H1 (cell line): ENCODE results near the gene PTPMT1. TPM values are rescaled to one million over a fixed set of nuclear protein-coding genes. Genes with fewer than 3 reads are reported as not detected.

Source experiments
- CTCF ChIA-PET: fragments of 300-600 bp; sonication (Branson Sonifier 250); formaldehyde crosslinking; loops from one replicate; lab custom pipeline; 2021; ENCODE audit not compliant: partially characterized antibody; lab: Charles Lee
- POLR2A ChIA-PET: fragments of 300-600 bp; sonication (Branson Sonifier 250); formaldehyde crosslinking; loops from one replicate; lab custom pipeline; 2021; ENCODE audit warnings: inconsistent platforms; ENCODE audit not compliant: partially characterized antibody; lab: Charles Lee
- DNase-seq, 2 experiments: peaks; one replicate each; pipeline versions ENCODE4 v3.0.0 to v3.0.0-alpha.2; 2010 to 2022; ENCODE audit warnings: low spot score in 2 of 2, low read depth in 1 of 2, mixed read lengths in 1 of 2
- FAIRE-seq: peaks from 2 replicates; lab custom pipeline; 2011; peaks lifted over from hg19 to GRCh38; lab: Jason Lieb, UNC
- H2AFZ ChIP-seq: 2 replicates; pipeline ENCODE4 v1.8.1; 2012; ENCODE audit warnings: low read length, inconsistent platforms
- H2AK5ac ChIP-seq: 2 replicates; pipeline ENCODE4 v1.6.1; 2013; ENCODE audit warnings: low read depth, low read length
- H2BK120ac ChIP-seq: replicated peaks from 2 replicates; pipeline ENCODE3; 2013; ENCODE audit warnings: low read depth, low read length, inconsistent platforms
- H2BK12ac ChIP-seq: 2 replicates; pipeline ENCODE4 v1.6.1; 2013; ENCODE audit warnings: low read depth, low read length
- H2BK15ac ChIP-seq: 2 replicates; pipeline ENCODE4 v1.6.1; 2013; ENCODE audit warnings: low read length
- H2BK20ac ChIP-seq: 2 replicates; pipeline ENCODE4 v1.6.1; 2013; ENCODE audit warnings: low read length
- H2BK5ac ChIP-seq: 2 replicates; pipeline ENCODE4 v1.6.1; 2013; ENCODE audit warnings: low read depth, low read length
- H3K14ac ChIP-seq: 2 replicates; pipeline ENCODE4 v1.6.1; 2013; ENCODE audit warnings: inconsistent platforms; ENCODE audit not compliant: insufficient read length
- H3K18ac ChIP-seq: 2 replicates; pipeline ENCODE4 v1.6.1; 2013; ENCODE audit warnings: low read length; ENCODE audit errors: extremely low read depth
- H3K23ac ChIP-seq: 2 replicates; pipeline ENCODE4 v1.6.1; 2013; ENCODE audit warnings: inconsistent platforms; ENCODE audit not compliant: insufficient read length
- H3K23me2 ChIP-seq: 2 replicates; pipeline ENCODE4 v1.6.1; 2013; ENCODE audit warnings: low read depth, low read length
- H3K27ac ChIP-seq: 2 replicates; pipeline ENCODE4 v1.6.1; 2011; ENCODE audit warnings: low read depth, low read length, inconsistent platforms
- H3K27me3 ChIP-seq, 4 experiments: replicated peaks in 1 of 4; 1 replicate in 1 of 4; 2 replicates in 3 of 4; pipeline versions ENCODE4 v1.6.1 to v1.8.1; 2011 to 2013; ENCODE audit warnings: low read length in 3 of 4, mild to moderate bottlenecking in 3 of 4, inconsistent platforms in 2 of 4, mixed read lengths in 2 of 4, moderate library complexity in 1 of 4; ENCODE audit not compliant: control insufficient read depth in 3 of 4, insufficient read depth in 3 of 4; ENCODE audit errors: extremely low read depth in 1 of 4
- H3K36me3 ChIP-seq, 4 experiments: 2 replicates each; pipeline versions ENCODE4 v1.6.1 to v1.8.1; 2011 to 2013; ENCODE audit warnings: mild to moderate bottlenecking in 4 of 4, low read length in 3 of 4, moderate library complexity in 2 of 4, control low read depth in 1 of 4, inconsistent platforms in 1 of 4; ENCODE audit not compliant: insufficient read depth in 4 of 4, control insufficient read depth in 2 of 4
- H3K4ac ChIP-seq: replicated peaks from 2 replicates; pipeline ENCODE3; 2013; ENCODE audit warnings: low read length, low read depth, mixed read lengths, inconsistent platforms; ENCODE audit not compliant: insufficient read length
- H3K4me1 ChIP-seq, 4 experiments: replicated peaks in 1 of 4; 1 replicate in 1 of 4; 2 replicates in 3 of 4; pipeline versions ENCODE4 v1.6.1 to v1.8.1; 2011 to 2013; ENCODE audit warnings: low read length in 3 of 4, inconsistent platforms in 2 of 4, mixed read lengths in 1 of 4; ENCODE audit not compliant: insufficient read depth in 4 of 4, control insufficient read depth in 3 of 4
- H3K4me2 ChIP-seq, 2 experiments: 2 replicates each; pipeline versions ENCODE4 v1.6.1 to v1.8.1; 2011 to 2013; ENCODE audit warnings: low read depth in 2 of 2, low read length in 2 of 2, control low read depth in 1 of 2, inconsistent platforms in 1 of 2, mild to moderate bottlenecking in 1 of 2; ENCODE audit not compliant: insufficient read depth in 1 of 2
- H3K4me3 ChIP-seq, 4 experiments: fragments of 200-600, 300-600 bp in 1 of 4; sonication (generic), shearing (Covaris generic), sonication (Bioruptor Twin) in 1 of 4; 2 replicates each; pipeline versions ENCODE4 v1.5.1 to v1.8.1; 2011 to 2016; ENCODE audit warnings: low read length in 4 of 4, low read depth in 3 of 4, control low read depth in 2 of 4, inconsistent platforms in 2 of 4, mild to moderate bottlenecking in 2 of 4, mixed read lengths in 1 of 4, moderate library complexity in 1 of 4; ENCODE audit not compliant: insufficient read depth in 2 of 4; ENCODE audit errors: extremely low read depth in 1 of 4
- H3K56ac ChIP-seq: replicated peaks from 2 replicates; pipeline ENCODE3; 2013; ENCODE audit warnings: low read depth, mild to moderate bottlenecking, mixed read lengths, low read length, inconsistent platforms; ENCODE audit not compliant: insufficient read length
- H3K79me1 ChIP-seq: 2 replicates; pipeline ENCODE4 v1.6.1; 2013; ENCODE audit warnings: low read depth, low read length, control low read depth
- H3K79me2 ChIP-seq, 2 experiments: 2 replicates each; pipeline versions ENCODE4 v1.6.1 to v1.8.1; 2012 to 2013; ENCODE audit warnings: low read length in 2 of 2, mild to moderate bottlenecking in 2 of 2, inconsistent platforms in 1 of 2; ENCODE audit not compliant: insufficient read depth in 2 of 2, control insufficient read depth in 1 of 2
- H3K9ac ChIP-seq, 4 experiments: replicated peaks in 1 of 4; 1 replicate in 1 of 4; 2 replicates in 3 of 4; pipeline versions ENCODE4 v1.6.1 to v1.8.1; 2011 to 2013; ENCODE audit warnings: low read depth in 3 of 4, low read length in 3 of 4, control low read depth in 2 of 4, mild to moderate bottlenecking in 2 of 4, moderate library complexity in 2 of 4, inconsistent platforms in 1 of 4; ENCODE audit errors: extremely low read depth in 1 of 4
- H3K9me3 ChIP-seq, 2 experiments: 2 replicates each; pipeline versions ENCODE4 v1.6.1 to v1.8.1; 2012 to 2013; ENCODE audit warnings: mild to moderate bottlenecking in 2 of 2, moderate library complexity in 2 of 2, control low read depth in 1 of 2, inconsistent platforms in 1 of 2, low read depth in 1 of 2, low read length in 1 of 2, mixed read lengths in 1 of 2; ENCODE audit not compliant: insufficient read depth in 2 of 2
- H4K20me1 ChIP-seq, 2 experiments: replicated peaks in 1 of 2; 2 replicates each; pipeline versions ENCODE3 to v1.8.1; 2011 to 2013; ENCODE audit warnings: inconsistent platforms in 2 of 2, low read length in 2 of 2, mild to moderate bottlenecking in 1 of 2; ENCODE audit not compliant: insufficient read depth in 2 of 2, control insufficient read depth in 1 of 2
- H4K5ac ChIP-seq: 2 replicates; pipeline ENCODE4 v1.6.1; 2013; ENCODE audit warnings: low read length, low read depth, mixed read lengths, inconsistent platforms; ENCODE audit not compliant: insufficient read length
- H4K8ac ChIP-seq: 2 replicates; pipeline ENCODE4 v1.8.0; 2013; ENCODE audit warnings: mild to moderate bottlenecking, moderate library complexity, low read length, inconsistent platforms; ENCODE audit not compliant: insufficient read depth; ENCODE audit errors: extremely low read depth
- H4K91ac ChIP-seq: replicated peaks from 2 replicates; pipeline ENCODE3; 2013; ENCODE audit warnings: low read length, mixed read lengths, inconsistent platforms; ENCODE audit not compliant: insufficient read length
- EZH2 ChIP-seq: fragments of 200-600 bp; sonication (generic); IDR thresholded peaks from 2 replicates; pipeline ENCODE4 v1.7.1; 2012; ENCODE audit warnings: low read depth, mild to moderate bottlenecking, moderate library complexity, low read length, inconsistent platforms; ENCODE audit not compliant: severe bottlenecking
- POLR2A ChIP-seq, 2 experiments: IDR thresholded peaks; 1 replicate in 1 of 2; 2 replicates in 1 of 2; pipeline ENCODE4 v1.6.1; 2011; ENCODE audit warnings: low read depth in 2 of 2, low read length in 2 of 2, mild to moderate bottlenecking in 2 of 2; ENCODE audit errors: control extremely low read depth in 1 of 2
- SUZ12 ChIP-seq: fragments of 200-600 bp; sonication (generic); IDR thresholded peaks from 2 replicates; pipeline ENCODE4 v1.6.1; 2012; ENCODE audit warnings: mild to moderate bottlenecking, inconsistent platforms, low read length, moderate library complexity, mixed read lengths
- WGBS, 2 experiments: shearing (Covaris generic) in 1 of 2; methylation state at CpG; one replicate each; pipeline versions ENCODE4 v1.1.6 to v1.1.7; 2013 to 2015; ENCODE audit warnings: low lambda C conversion rate in 2 of 2, mixed read lengths in 2 of 2, inconsistent platforms in 1 of 2, low coverage in 1 of 2, missing lambda C conversion rate in 1 of 2; ENCODE audit not compliant: insufficient replicate concordance in 2 of 2, insufficient coverage in 1 of 2, insufficient read length in 1 of 2; ENCODE audit errors: extremely low coverage in 1 of 2, missing lambda C conversion rate in 1 of 2; 5-methylcytosine and 5-hydroxymethylcytosine counted together
- polyA plus RNA-seq, 7 experiments: library from polyadenylated mRNA; depleted of rRNA in 3 of 7; stranded (reverse) in 5 of 7; unstranded in 2 of 7; fragments of >200 nt in 5 of 7; fragments of 200-250 nt in 2 of 7; gene quantifications; 1 replicate in 5 of 7; 2 replicates in 1 of 7; 4 replicates in 1 of 7; pipeline versions ENCODE4 v1.2.1 to v1.2.3, GENCODE V29; 2011 to 2013; ENCODE audit warnings: missing spikeins in 2 of 7, mixed read lengths in 2 of 7
- total RNA-seq: library from RNA; stranded (reverse); fragmentation: NEBNext Ultra II Directional; extraction: Animal tissue kit (Norgen Biotek cat#: 25700); gene quantifications from 2 replicates; pipeline ENCODE4 v1.2.1, GENCODE V29; 2021

The PTPMT1 gene
- total and polyA plus RNA-seq, 2 of the 8 experiments (the other 6 are each of a cell fraction or from before 2014, with no cell fraction given), result 44.8 to 105 TPM

DNA sequence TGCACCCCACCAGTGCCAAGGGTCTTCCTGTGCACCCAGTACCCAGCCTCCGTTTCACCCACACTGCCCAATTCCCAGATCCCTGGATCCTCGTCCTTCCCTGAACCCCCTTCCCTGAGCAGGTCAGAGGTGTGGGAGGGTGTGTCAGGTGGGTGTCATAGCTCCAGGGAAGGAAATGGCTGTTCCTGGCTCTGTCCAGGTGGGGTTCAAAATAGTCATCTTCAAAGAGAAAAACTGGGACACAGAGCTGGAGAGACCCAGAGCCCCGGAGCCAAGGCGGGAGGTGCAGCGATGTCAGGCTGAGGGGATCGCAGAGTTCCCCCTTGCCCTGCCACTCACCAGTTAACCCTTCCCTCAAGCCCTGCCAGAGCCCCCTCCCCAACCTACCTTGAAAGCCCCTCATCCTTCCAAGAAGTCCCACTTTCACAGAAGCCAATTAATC lies 28.1 kb downstream of the PTPMT1 start:
- Histone ChIP-seq H3K79me1 (no peaks in the 10 kb centered on the region), H2BK120ac (no peak overlapping the region), H3K36me3 (no peaks in the 10 kb centered on the region), H4K5ac (no peak overlapping the region), H3K4ac (no peak overlapping the region), H3K79me2 (no peaks in the 10 kb centered on the region), H3K4me3 (peak overlapping the region; percentile 49 to 94 (median 63)), H3K9ac (peak overlapping the region in 1 of 4 experiments; percentile 8; a peak in 1 of 7 replicates), H3K56ac (no peak overlapping the region), H3K27me3 (peaks cover 0 to 32% (median 26%) of the 10 kb centered on the region in 4 experiments; a peak in 6 of 7 replicates), H2BK15ac (no peak overlapping the region), H4K91ac (no peak overlapping the region), H3K27ac (no peak overlapping the region), H3K9me3 (no peaks in the 10 kb centered on the region), H3K23ac (no peak overlapping the region), H4K20me1 (no peaks in the 10 kb centered on the region), H3K4me2 (peak overlapping the region; percentile 66 to 69), H3K18ac (no peak overlapping the region), H2BK5ac (no peak overlapping the region), H2BK12ac (peak overlapping the region; percentile 46; the same call in 1 of the 2 replicates), H2AFZ (peak overlapping the region; percentile 37), H3K14ac (no peak overlapping the region), H3K4me1 (peaks cover 3 to 8% (median 4%) of the 10 kb centered on the region in 4 experiments; a peak in 6 of 7 replicates), H3K23me2 (peaks cover 2% of the 10 kb centered on the region; the same call in 1 of the 2 replicates), H2AK5ac (no peak overlapping the region), H4K8ac (no peak overlapping the region), H2BK20ac (0 out of 2 replicates have a peak overlapping the region, but pooled peaks have one; percentile 9)
- FAIRE-seq (no peak), DNase-seq (no peak)
- POLR2A ChIA-PET, result interaction anchor here (0.6 to 5.1 kb wide), 10 partner anchors 8 to 174 kb away, joined by 3 to 42 read pairs (median 8); partner anchors contain the start of genes FAM180B, KBTBD4, NDUFS3 and PTPMT1
- no peak for TF ChIP-seq POLR2A (IDR thresholded peaks at IDR 0.05; ENCODE audit: control extremely low read depth in 1 of 2, low read depth in 2 of 2, low read length in 2 of 2)
- peak; percentile 38 for TF ChIP-seq EZH2
- peak; percentile 42; the same call in 1 of the 2 replicates for TF ChIP-seq SUZ12
- WGBS, 2 experiments, result 14% methylated on average over 6 of the region's 6 CpGs; no CpG with 5 or more reads in 1 of the 2 experiments
- CTCF ChIA-PET, result interaction anchor here (0.5 to 2.6 kb wide), 4 partner anchors 16 to 259 kb away, joined by 3 to 9 read pairs (median 5); no protein-coding TSS in a partner anchor
